ENCODE results near the gene ADGRD1. TPM values are rescaled to one million over a fixed set of nuclear protein-coding genes. Genes with fewer than 3 reads are reported as not detected.
"Not testable (repeated sequence)": the region's sequence is repeated elsewhere in the genome, so short reads cannot be mapped to it uniquely, and the experiment has no call there.

ADGRD1 gene
- total RNA-seq, 1 donor from 2014 or later: 1.0 TPM

DNA sequence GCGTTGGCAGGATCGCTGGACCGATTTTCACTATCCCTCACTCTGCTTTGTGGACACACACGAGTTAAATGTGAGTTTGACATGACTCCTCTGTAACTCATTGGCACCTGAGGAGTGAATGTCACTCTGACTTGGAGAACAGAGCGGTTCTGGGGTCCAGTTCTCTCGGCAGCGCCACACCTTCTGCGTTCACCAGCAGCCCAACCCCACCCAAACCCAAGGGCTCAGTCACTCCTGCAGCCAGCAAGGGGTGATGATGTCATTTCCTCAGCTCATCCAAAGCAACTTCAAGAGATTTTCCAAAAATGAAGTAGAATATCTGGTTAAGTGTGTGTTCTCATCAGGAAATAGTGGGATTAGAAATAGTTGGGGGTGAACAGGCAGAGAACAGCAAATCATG, 36.3 kb downstream of the ADGRD1 start:
- TF ChIP-seq, protein P1, sequence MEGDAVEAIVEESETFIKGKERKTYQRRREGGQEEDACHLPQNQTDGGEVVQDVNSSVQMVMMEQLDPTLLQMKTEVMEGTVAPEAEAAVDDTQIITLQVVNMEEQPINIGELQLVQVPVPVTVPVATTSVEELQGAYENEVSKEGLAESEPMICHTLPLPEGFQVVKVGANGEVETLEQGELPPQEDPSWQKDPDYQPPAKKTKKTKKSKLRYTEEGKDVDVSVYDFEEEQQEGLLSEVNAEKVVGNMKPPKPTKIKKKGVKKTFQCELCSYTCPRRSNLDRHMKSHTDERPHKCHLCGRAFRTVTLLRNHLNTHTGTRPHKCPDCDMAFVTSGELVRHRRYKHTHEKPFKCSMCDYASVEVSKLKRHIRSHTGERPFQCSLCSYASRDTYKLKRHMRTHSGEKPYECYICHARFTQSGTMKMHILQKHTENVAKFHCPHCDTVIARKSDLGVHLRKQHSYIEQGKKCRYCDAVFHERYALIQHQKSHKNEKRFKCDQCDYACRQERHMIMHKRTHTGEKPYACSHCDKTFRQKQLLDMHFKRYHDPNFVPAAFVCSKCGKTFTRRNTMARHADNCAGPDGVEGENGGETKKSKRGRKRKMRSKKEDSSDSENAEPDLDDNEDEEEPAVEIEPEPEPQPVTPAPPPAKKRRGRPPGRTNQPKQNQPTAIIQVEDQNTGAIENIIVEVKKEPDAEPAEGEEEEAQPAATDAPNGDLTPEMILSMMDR (IDR thresholded peaks at IDR 0.05): no peak
- H3K36me3 Mint-ChIP-seq (ENCODE audit: unreplicated experiment): no peaks in the 10 kb centered on the region
- no peaks in the 10 kb centered on the region for H3K4me1 Mint-ChIP-seq (ENCODE audit: unreplicated experiment)
- H3K27me3 Mint-ChIP-seq (ENCODE audit: unreplicated experiment): no peaks in the 10 kb centered on the region
- H3K4me3 Mint-ChIP-seq (ENCODE audit: unreplicated experiment): no peak overlapping the region
- no peaks in the 10 kb centered on the region for H3K9me3 Mint-ChIP-seq (ENCODE audit: unreplicated experiment)
- no peak overlapping the region for H3K27ac Mint-ChIP-seq (ENCODE audit: unreplicated experiment)
- no peak for DNase-seq (ENCODE audit: extremely low spot score, unreplicated experiment)

DNA sequence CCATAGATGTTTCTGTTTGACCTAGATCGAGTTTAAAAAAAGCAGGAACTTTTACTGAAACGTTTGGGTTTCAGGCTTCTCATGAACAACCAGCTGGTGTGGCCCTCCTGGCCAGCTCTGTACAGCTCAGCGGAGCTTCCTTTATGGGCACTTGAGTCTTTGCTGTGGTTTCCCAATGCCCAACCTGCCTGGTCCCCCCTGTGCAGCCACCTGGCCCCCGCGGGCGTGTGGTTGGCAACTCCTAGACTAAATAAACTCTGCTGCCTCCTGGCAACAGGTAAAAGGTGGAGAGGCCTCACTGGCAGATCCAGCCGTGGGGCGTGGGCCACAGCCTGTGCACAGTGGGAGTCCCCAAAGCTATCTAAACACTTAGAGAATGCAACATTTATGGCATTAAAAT, 38.7 kb downstream of the ADGRD1 start:
- no peaks in the 10 kb centered on the region for H3K4me1 Mint-ChIP-seq (ENCODE audit: unreplicated experiment)
- no peaks in the 10 kb centered on the region for H3K9me3 Mint-ChIP-seq (ENCODE audit: unreplicated experiment)
- H3K27me3 Mint-ChIP-seq (ENCODE audit: unreplicated experiment): no peaks in the 10 kb centered on the region
- H3K27ac Mint-ChIP-seq (ENCODE audit: unreplicated experiment): no peak overlapping the region
- H3K36me3 Mint-ChIP-seq (ENCODE audit: unreplicated experiment): no peaks in the 10 kb centered on the region
- H3K4me3 Mint-ChIP-seq (ENCODE audit: unreplicated experiment): no peak overlapping the region
- TF ChIP-seq, protein P1 (IDR thresholded peaks at IDR 0.05): no peak
- DNase-seq (ENCODE audit: extremely low spot score, unreplicated experiment): no peak

DNA sequence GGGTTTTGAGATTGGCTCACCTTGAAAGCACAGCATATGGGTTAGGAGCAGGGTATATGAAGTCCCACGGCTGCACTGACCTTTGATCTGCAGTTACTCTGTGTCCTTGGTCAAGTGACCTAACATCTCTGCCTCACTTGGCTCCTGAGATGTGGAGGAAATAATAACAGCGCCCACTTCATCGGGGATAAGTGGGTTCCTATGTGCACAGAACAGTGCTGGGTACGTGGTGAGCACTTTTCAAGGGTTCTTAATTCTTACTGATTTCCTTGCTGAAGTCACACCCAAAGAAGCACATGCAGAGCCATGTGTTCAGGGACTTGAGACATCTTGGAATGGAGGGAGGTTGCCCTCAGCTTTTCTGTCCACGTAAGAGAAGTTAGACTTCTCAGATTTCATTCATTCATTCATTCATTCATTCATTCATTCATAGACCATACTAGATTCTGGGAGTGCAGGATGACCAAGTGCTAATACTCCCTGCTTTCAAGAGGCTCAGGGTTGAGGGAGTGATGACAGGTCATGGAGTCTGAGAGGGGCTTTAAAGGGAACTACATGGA, 39.4 kb downstream of the ADGRD1 start:
- Mint-ChIP-seq H3K9me3 (ENCODE audit: unreplicated experiment) (no peaks in the 10 kb centered on the region), H3K4me1 (ENCODE audit: unreplicated experiment) (no peaks in the 10 kb centered on the region), H3K27ac (ENCODE audit: unreplicated experiment) (no peak overlapping the region), H3K4me3 (ENCODE audit: unreplicated experiment) (no peak overlapping the region), H3K27me3 (ENCODE audit: unreplicated experiment) (no peaks in the 10 kb centered on the region), H3K36me3 (ENCODE audit: unreplicated experiment) (no peaks in the 10 kb centered on the region)
- TF ChIP-seq, protein P1 (IDR thresholded peaks at IDR 0.05): no peak
- no peak for DNase-seq (ENCODE audit: extremely low spot score, unreplicated experiment)

DNA sequence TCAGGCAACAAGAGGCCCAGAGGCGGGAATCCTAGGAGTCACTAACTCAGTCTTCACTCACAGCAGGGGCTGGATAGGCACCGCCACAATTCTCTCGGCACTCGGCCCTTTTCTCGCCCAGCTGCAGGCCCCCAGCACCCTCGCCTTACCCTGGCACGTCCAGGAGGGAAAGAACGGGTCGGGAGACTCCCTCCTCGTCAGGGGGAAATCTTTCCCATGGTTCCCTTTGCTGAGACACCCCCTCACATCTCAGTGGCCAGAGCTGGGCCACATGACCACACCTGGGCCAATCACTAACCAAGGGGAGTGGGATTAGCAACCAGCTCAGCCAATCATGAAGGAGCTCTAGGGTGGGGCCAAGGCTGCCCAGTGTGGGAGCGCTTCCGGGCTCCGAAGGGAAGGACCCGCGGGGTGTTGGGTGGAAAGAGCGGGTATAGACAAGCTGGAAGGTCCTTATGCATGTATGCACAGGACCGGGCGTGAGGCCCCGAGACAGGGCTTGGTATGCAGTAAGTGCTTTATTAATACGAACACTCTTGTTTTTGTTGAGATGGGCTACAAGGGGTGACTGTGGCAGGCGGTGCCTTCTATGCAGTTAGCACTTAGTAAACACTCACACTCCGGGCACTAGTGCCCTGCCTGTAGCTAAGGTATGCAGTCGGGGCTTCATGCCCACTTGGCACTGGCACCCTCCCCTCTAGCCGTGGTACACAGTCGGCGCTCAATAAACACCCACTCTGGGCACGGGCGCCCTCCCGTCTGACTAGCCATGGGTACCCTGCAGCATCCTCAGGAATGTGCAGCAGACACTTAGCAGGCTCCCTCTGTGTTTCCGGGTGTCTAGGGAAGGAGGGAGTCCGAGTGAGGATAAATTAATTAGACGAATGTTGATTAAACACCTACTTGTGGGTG, 40.3 kb downstream of the ADGRD1 start:
- no peak overlapping the region for H3K27ac Mint-ChIP-seq (ENCODE audit: unreplicated experiment)
- no peaks in the 10 kb centered on the region for H3K27me3 Mint-ChIP-seq (ENCODE audit: unreplicated experiment)
- H3K4me1 Mint-ChIP-seq (ENCODE audit: unreplicated experiment): no peaks in the 10 kb centered on the region
- no peak overlapping the region for H3K4me3 Mint-ChIP-seq (ENCODE audit: unreplicated experiment)
- DNase-seq (ENCODE audit: extremely low spot score, unreplicated experiment): no peak
- no peaks in the 10 kb centered on the region for H3K9me3 Mint-ChIP-seq (ENCODE audit: unreplicated experiment)
- H3K36me3 Mint-ChIP-seq (ENCODE audit: unreplicated experiment): no peaks in the 10 kb centered on the region
- TF ChIP-seq, protein P1 (IDR thresholded peaks at IDR 0.05): no peak

DNA sequence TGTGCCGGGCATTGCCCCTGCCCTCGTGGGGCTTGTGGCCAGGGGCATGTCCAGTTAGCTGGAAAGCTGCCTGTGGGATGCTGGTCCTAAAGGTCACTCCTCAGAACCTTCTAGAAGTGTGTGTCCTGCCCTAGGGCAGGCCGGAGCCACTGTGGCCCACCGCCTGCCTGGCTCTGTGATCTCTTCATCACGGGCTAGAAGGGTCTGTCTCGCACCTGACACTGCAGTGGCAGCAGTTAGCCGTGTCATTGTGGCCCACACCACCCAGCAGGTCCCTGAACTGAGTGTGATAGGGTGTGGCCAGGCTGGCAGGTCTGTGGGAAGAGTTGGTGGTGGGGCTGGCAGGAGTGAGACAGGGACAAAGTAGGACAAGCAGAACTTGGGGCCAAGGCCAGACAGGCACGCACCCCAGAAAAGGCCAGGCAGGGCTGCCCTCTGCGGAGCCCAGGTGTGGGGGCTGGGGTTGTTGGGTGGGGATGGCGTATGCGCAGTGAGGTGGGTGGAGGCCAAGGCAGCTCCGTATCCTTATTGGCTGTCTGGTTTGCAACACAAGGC, 41.2 kb downstream of the ADGRD1 start:
- DNase-seq (ENCODE audit: extremely low spot score, unreplicated experiment): no peak
- no peaks in the 10 kb centered on the region for H3K36me3 Mint-ChIP-seq (ENCODE audit: unreplicated experiment)
- no peaks in the 10 kb centered on the region for H3K9me3 Mint-ChIP-seq (ENCODE audit: unreplicated experiment)
- no peaks in the 10 kb centered on the region for H3K4me1 Mint-ChIP-seq (ENCODE audit: unreplicated experiment)
- no peaks in the 10 kb centered on the region for H3K27me3 Mint-ChIP-seq (ENCODE audit: unreplicated experiment)
- no peak overlapping the region for H3K27ac Mint-ChIP-seq (ENCODE audit: unreplicated experiment)
- H3K4me3 Mint-ChIP-seq (ENCODE audit: unreplicated experiment): no peak overlapping the region
- TF ChIP-seq, protein P1 (IDR thresholded peaks at IDR 0.05): no peak

DNA sequence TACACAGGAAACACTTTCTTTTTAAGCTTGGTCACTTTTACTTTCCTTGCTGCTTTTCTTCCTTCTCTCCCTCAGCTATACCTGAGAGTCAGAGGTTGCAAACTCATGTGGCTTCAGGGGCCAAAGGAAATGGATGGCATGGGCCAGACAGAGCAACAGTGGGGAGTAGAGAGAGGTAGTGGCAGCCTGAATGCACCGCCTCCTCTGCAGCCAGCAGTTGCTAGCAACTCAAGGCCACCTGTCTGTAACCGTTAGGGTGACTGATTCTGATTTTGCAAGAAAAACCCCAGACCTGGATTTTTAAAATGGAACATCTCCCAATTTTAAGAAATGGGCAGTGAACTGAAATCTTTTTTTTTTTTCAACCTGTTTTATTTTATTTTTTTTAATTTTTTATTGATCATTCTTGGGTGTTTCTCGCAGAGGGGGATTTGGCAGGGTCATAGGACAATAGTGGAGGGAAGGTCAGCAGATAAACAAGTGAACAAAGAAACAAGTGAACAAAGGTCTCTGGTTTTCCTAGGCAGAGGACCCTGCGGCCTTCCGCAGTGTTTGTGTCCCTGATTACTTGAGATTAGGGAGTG, 41.8 kb downstream of the ADGRD1 start:
- H3K9me3 Mint-ChIP-seq (ENCODE audit: unreplicated experiment); H3K4me1 Mint-ChIP-seq (ENCODE audit: unreplicated experiment); H3K4me3 Mint-ChIP-seq (ENCODE audit: unreplicated experiment); H3K36me3 Mint-ChIP-seq (ENCODE audit: unreplicated experiment); H3K27me3 Mint-ChIP-seq (ENCODE audit: unreplicated experiment); H3K27ac Mint-ChIP-seq (ENCODE audit: unreplicated experiment); DNase-seq (ENCODE audit: extremely low spot score, unreplicated experiment): not testable (repeated sequence)

Data from osteocyte (in vitro differentiated cells).